Kidney (tissue), 14 donors: ENCODE measurements around the gene PPP1R9B. TPM values are rescaled to one million over a fixed set of nuclear protein-coding genes. Genes with fewer than 3 reads are reported as not detected.

Experiments
- DNase-seq, 5 donors: peaks; one replicate each; pipeline ENCODE4 v3.0.0-alpha.2; 2013 to 2020
- FAIRE-seq: peaks from 2 replicates; lab custom pipeline; 2012; peaks lifted over from hg19 to GRCh38; lab: Jason Lieb, UNC
- H3K27ac ChIP-seq, 2 donors: one replicate each; pipeline ENCODE4 v1.7.0; 2013; ENCODE audit warnings: low read depth in 2 of 2, low read length in 2 of 2, inconsistent platforms in 1 of 2
- H3K27me3 ChIP-seq: one replicate; pipeline ENCODE4 v1.7.1; 2013; ENCODE audit warnings: low read length, inconsistent platforms; ENCODE audit not compliant: control insufficient read depth, insufficient read depth
- H3K36me3 ChIP-seq, 3 donors: one replicate each; pipeline versions ENCODE4 v1.7.0 to v1.7.1; 2013; ENCODE audit warnings: low read length in 3 of 3, control low read depth in 1 of 3, inconsistent platforms in 1 of 3; ENCODE audit not compliant: insufficient read depth in 3 of 3, control insufficient read depth in 2 of 3
- H3K4me1 ChIP-seq, 3 donors: one replicate each; pipeline versions ENCODE4 v1.7.0 to v1.7.1; 2013; ENCODE audit warnings: low read length in 3 of 3, inconsistent platforms in 1 of 3, low read depth in 1 of 3; ENCODE audit not compliant: control insufficient read depth in 2 of 3, insufficient read depth in 2 of 3
- H3K4me3 ChIP-seq, 3 donors: one replicate each; pipeline versions ENCODE4 v1.7.0 to v1.8.1; 2013; ENCODE audit warnings: low read length in 3 of 3, control low read depth in 1 of 3, inconsistent platforms in 1 of 3
- H3K9ac ChIP-seq, 3 donors: one replicate each; pipeline versions ENCODE4 v1.7.0 to v1.7.1; 2013; ENCODE audit warnings: low read length in 3 of 3, control low read depth in 1 of 3, inconsistent platforms in 1 of 3
- H3K9me3 ChIP-seq, 3 donors: one replicate each; pipeline versions ENCODE4 v1.7.0 to v1.7.1; 2013; ENCODE audit warnings: low read length in 3 of 3, control low read depth in 1 of 3, inconsistent platforms in 1 of 3; ENCODE audit not compliant: control insufficient read depth in 2 of 3, insufficient read depth in 1 of 3
- intact Hi-C: fragments of 100-400 bp; cut with DNase I; formaldehyde crosslinking; loops from one replicate; pipeline ENCODE4 v1.11.1; 2022
- polyA plus RNA-seq: library from polyadenylated mRNA; stranded (reverse); fragments of 350-450 nt; fragmentation: Illumina TruSeq; extraction: RNeasy Lipid Tissue Mini Kit (QIAGEN cat#74804); gene quantifications from one replicate; pipeline ENCODE4 v1.2.3, GENCODE V29; 2014; ENCODE audit warnings: low read depth, low replicate concordance; ENCODE audit not compliant: insufficient read depth
- total RNA-seq: library from RNA; stranded (reverse); fragmentation: NEBNext Ultra II Directional; extraction: Animal tissue kit (Norgen Biotek cat#: 25700); gene quantifications from one replicate; pipeline ENCODE4 v1.2.1, GENCODE V29; 2021
- TF ChIP-seq, protein P1 (sequence below): IDR thresholded peaks from 3 replicates; pipeline ENCODE4 v1.5.1; 2012; ENCODE audit warnings: mild to moderate bottlenecking, moderate library complexity, borderline replicate concordance; ENCODE audit not compliant: insufficient read depth; ENCODE audit errors: extremely low read depth
- donor health status: control.
- donor health status: control.
- donor health status: control.
- donor health status: control.
- donor health status: control.
- donor health status: DM: yes; HTN: yes; CAD: no.
- donor health status: Normal renal cell carcinoma (clear cell type).

Gene PPP1R9B
- total and polyA plus RNA-seq, 2 donors from 2014 or later = 17.1 to 64.4 TPM

- Histone ChIP-seq H3K27me3 (no peaks in the 10 kb centered on the region), H3K9ac (no peak overlapping the region), H3K27ac (no peak overlapping the region), H3K36me3 (peaks cover 0 to 2% (median 0%) of the 10 kb centered on the region in 3 donors), H3K4me1 (no peaks in the 10 kb centered on the region), H3K9me3 (no peaks in the 10 kb centered on the region), H3K4me3 (no peak overlapping the region)
- TF ChIP-seq, protein P1, sequence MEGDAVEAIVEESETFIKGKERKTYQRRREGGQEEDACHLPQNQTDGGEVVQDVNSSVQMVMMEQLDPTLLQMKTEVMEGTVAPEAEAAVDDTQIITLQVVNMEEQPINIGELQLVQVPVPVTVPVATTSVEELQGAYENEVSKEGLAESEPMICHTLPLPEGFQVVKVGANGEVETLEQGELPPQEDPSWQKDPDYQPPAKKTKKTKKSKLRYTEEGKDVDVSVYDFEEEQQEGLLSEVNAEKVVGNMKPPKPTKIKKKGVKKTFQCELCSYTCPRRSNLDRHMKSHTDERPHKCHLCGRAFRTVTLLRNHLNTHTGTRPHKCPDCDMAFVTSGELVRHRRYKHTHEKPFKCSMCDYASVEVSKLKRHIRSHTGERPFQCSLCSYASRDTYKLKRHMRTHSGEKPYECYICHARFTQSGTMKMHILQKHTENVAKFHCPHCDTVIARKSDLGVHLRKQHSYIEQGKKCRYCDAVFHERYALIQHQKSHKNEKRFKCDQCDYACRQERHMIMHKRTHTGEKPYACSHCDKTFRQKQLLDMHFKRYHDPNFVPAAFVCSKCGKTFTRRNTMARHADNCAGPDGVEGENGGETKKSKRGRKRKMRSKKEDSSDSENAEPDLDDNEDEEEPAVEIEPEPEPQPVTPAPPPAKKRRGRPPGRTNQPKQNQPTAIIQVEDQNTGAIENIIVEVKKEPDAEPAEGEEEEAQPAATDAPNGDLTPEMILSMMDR = no peak
- DNase-seq (no peak), FAIRE-seq (no peak)
- intact Hi-C loops = no loop called here
Measured at GRCh38 chr17:50190603-50191358, 40.3 kb upstream of the PPP1R9B start.

GRCh38 chr17:50190293-50190602 lies 39.8 kb upstream of the PPP1R9B start:
- DNase-seq = no peak
- H3K9ac ChIP-seq = no peak overlapping the region
- TF ChIP-seq, protein P1 = no peak

GRCh38 chr17:50189550-50190292 lies 39.2 kb upstream of the PPP1R9B start:
- TF ChIP-seq, protein P1 = no peak
- no peak for FAIRE-seq
- Histone ChIP-seq H3K9me3 (no peaks in the 10 kb centered on the region), H3K27me3 (no peaks in the 10 kb centered on the region), H3K4me1 (no peaks in the 10 kb centered on the region), H3K9ac (no peak overlapping the region), H3K36me3 (peaks cover 0 to 2% (median 0%) of the 10 kb centered on the region in 3 donors), H3K27ac (no peak overlapping the region), H3K4me3 (no peak overlapping the region)
- peak in 1 of 5 donors; percentile 68 for DNase-seq
- intact Hi-C loops = no loop called here

More at GRCh38 chr17:50190293-50190602, 39.8 kb upstream of the PPP1R9B start:
- H3K4me3 ChIP-seq = no peak overlapping the region
- H3K36me3 ChIP-seq = peaks cover 0 to 2% (median 0%) of the 10 kb centered on the region in 3 donors
- intact Hi-C loops = no loop called here
- H3K27ac ChIP-seq = no peak overlapping the region
- H3K4me1 ChIP-seq = no peaks in the 10 kb centered on the region
- no peak for FAIRE-seq
- no peaks in the 10 kb centered on the region for H3K27me3 ChIP-seq
- H3K9me3 ChIP-seq = no peaks in the 10 kb centered on the region
